Panc1 (cell line): ENCODE results near the gene EXOC6B. TPM values are rescaled to one million over a fixed set of nuclear protein-coding genes. Genes with fewer than 3 reads are reported as not detected.

Experiments used
- ATAC-seq: fragments of 200-7000 bp; cut with Tn5 transposase; 2 replicates; pipeline ENCODE4 v1.9.1; 2020; ENCODE audit warnings: mild to moderate bottlenecking, moderate library complexity
- BruUV-seq: library from RNA; stranded (reverse); fragments of 400-500 nt; replicated peaks from 2 replicates; lab custom pipeline; 2021; lab: Mats Ljungman, UMichigan
- CTCF ChIA-PET: fragments of 300-600 bp; sonication (Branson Sonifier 250); formaldehyde crosslinking; loops from one replicate; lab custom pipeline; 2022; ENCODE audit warnings: antibody characterized with exemption; lab: Charles Lee
- POLR2A ChIA-PET: fragments of 300-600 bp; sonication (Branson Sonifier 250); formaldehyde crosslinking; loops from one replicate; lab custom pipeline; 2022; ENCODE audit warnings: antibody characterized with exemption; lab: Charles Lee
- DNase-seq: peaks from one replicate; pipeline ENCODE4 v3.0.0-alpha.2; 2010; ENCODE audit warnings: low read depth, low spot score
- H3K27ac ChIP-seq: 2 replicates; pipeline ENCODE4 v1.5.1; 2011; ENCODE audit warnings: mild to moderate bottlenecking, low read length, inconsistent platforms
- H3K27me3 ChIP-seq: fragments of 200-500 bp; sonication (Bioruptor generic); 2 replicates; pipeline ENCODE4 v1.6.0; 2014; ENCODE audit warnings: low read length, inconsistent platforms; ENCODE audit not compliant: control insufficient read depth, insufficient read depth
- H3K36me3 ChIP-seq: fragments of 200-500 bp; sonication (Bioruptor generic); 2 replicates; pipeline ENCODE4 v1.5.1; 2014; ENCODE audit warnings: inconsistent platforms, mild to moderate bottlenecking, low read length, moderate library complexity; ENCODE audit not compliant: control insufficient read depth, insufficient read depth
- H3K4me1 ChIP-seq: 2 replicates; pipeline ENCODE4 v1.5.1; 2011; ENCODE audit warnings: inconsistent platforms, mild to moderate bottlenecking, low read length, moderate library complexity; ENCODE audit not compliant: control insufficient read depth, insufficient read depth
- H3K4me3 ChIP-seq, 2 experiments: 2 replicates each; pipeline ENCODE4 v1.5.1; 2011 to 2012; ENCODE audit warnings: low read depth in 2 of 2, low read length in 2 of 2, mild to moderate bottlenecking in 2 of 2, inconsistent platforms in 1 of 2, moderate library complexity in 1 of 2
- H3K9me3 ChIP-seq: fragments of 200-500 bp; sonication (Bioruptor generic); 2 replicates; pipeline ENCODE4 v1.5.1; 2014; ENCODE audit warnings: low read depth, mild to moderate bottlenecking, inconsistent platforms, low read length, moderate library complexity; ENCODE audit not compliant: control insufficient read depth, insufficient read depth
- CTCF ChIP-seq: fragments of 450-650 bp; IDR thresholded peaks from 2 replicates; pipeline ENCODE4 v1.5.1; 2017; ENCODE audit warnings: mild to moderate bottlenecking
- POLR2AphosphoS5 ChIP-seq: IDR thresholded peaks from 2 replicates; pipeline ENCODE4 v1.6.1; 2012; ENCODE audit warnings: mild to moderate bottlenecking, low read depth, low read length, moderate library complexity
- SIN3A ChIP-seq: IDR thresholded peaks from 2 replicates; pipeline ENCODE4 v1.6.1; 2012; ENCODE audit warnings: low read depth, mild to moderate bottlenecking, low read length, moderate library complexity, borderline replicate concordance; ENCODE audit not compliant: insufficient read depth
- TCF7L2 ChIP-seq: IDR thresholded peaks from 2 replicates; pipeline ENCODE4 v1.6.1; 2011; ENCODE audit warnings: mild to moderate bottlenecking, low read depth, low read length, inconsistent platforms
- in situ Hi-C: cut with HindIII; loops from 2 replicates; pipeline ENCODE4 v1.10.0; 2016; ENCODE audit warnings: low sequenced_read_pairs, low pct_unique_long_range_greater_than_20kb
- intact Hi-C: fragments of 100-400 bp; cut with micrococcal nuclease; formaldehyde crosslinking; loops from one replicate; pipeline ENCODE4 v1.10.0; 2022; ENCODE audit not compliant: unreplicated experiment
- total RNA-seq: library from RNA; stranded (reverse); gene quantifications from one replicate; pipeline ENCODE4 v1.2.1, GENCODE V29; 2021; ENCODE audit not compliant: unreplicated experiment
- TF ChIP-seq, protein P1 (sequence below), 2 experiments: IDR thresholded peaks; 2 replicates each; pipeline ENCODE4 v1.6.1; 2011 to 2012; ENCODE audit warnings: low read depth in 2 of 2, control low read depth in 1 of 2, low read length in 1 of 2, mild to moderate bottlenecking in 1 of 2, moderate library complexity in 1 of 2; ENCODE audit not compliant: insufficient read depth in 1 of 2

EXOC6B gene
- total RNA-seq, 1 experiment from 2014 or later = 23.2 TPM

DNA sequence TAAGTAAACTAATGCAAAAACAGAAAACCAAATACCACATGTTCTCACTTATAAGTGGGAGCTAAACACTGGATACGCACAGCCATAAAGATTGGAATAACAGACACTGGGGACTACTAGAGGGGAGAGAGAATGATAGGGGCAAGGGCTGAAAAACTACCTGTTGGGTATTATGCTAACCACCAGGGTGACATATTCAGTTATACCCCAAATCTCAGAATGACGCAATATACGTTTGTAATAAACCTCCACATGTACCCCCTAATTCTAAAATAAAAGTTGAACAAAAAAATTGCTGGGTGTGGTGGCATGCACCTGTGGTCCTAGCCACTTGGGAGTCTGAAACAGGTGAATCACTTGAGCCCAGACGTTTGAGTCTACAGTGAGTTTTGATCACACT is 157.2 kb downstream of the EXOC6B start:
- POLR2A ChIA-PET = no interaction called here
- DNase-seq (no peak), ATAC-seq (no peak)
- no peaks in the 10 kb centered on the region for H3K4me1 ChIP-seq
- H3K4me3 ChIP-seq = no peak overlapping the region
- no peaks in the 10 kb centered on the region for H3K27me3 ChIP-seq
- BruUV-seq = no TSS peak
- TF ChIP-seq, protein P1, sequence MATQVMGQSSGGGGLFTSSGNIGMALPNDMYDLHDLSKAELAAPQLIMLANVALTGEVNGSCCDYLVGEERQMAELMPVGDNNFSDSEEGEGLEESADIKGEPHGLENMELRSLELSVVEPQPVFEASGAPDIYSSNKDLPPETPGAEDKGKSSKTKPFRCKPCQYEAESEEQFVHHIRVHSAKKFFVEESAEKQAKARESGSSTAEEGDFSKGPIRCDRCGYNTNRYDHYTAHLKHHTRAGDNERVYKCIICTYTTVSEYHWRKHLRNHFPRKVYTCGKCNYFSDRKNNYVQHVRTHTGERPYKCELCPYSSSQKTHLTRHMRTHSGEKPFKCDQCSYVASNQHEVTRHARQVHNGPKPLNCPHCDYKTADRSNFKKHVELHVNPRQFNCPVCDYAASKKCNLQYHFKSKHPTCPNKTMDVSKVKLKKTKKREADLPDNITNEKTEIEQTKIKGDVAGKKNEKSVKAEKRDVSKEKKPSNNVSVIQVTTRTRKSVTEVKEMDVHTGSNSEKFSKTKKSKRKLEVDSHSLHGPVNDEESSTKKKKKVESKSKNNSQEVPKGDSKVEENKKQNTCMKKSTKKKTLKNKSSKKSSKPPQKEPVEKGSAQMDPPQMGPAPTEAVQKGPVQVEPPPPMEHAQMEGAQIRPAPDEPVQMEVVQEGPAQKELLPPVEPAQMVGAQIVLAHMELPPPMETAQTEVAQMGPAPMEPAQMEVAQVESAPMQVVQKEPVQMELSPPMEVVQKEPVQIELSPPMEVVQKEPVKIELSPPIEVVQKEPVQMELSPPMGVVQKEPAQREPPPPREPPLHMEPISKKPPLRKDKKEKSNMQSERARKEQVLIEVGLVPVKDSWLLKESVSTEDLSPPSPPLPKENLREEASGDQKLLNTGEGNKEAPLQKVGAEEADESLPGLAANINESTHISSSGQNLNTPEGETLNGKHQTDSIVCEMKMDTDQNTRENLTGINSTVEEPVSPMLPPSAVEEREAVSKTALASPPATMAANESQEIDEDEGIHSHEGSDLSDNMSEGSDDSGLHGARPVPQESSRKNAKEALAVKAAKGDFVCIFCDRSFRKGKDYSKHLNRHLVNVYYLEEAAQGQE (IDR thresholded peaks at IDR 0.05; ENCODE audit: insufficient read depth in 1 of 2, low read depth in 2 of 2, low read length in 1 of 2) = no peak
- no peak for TF ChIP-seq POLR2AphosphoS5
- no peak for TF ChIP-seq CTCF
- no peak for TF ChIP-seq SIN3A
- H3K36me3 ChIP-seq = no peaks in the 10 kb centered on the region
- CTCF ChIA-PET = no interaction called here
- in situ Hi-C loops (no loop called here), intact Hi-C loops (no loop called here)
- H3K9me3 ChIP-seq = no peaks in the 10 kb centered on the region; the same call in 1 of the 2 replicates
- no peak overlapping the region for H3K27ac ChIP-seq

- Histone ChIP-seq H3K27me3 (no peaks in the 10 kb centered on the region), H3K9me3 (no peaks in the 10 kb centered on the region; the same call in 1 of the 2 replicates), H3K27ac (no peak overlapping the region), H3K4me3 (no peak overlapping the region), H3K4me1 (no peaks in the 10 kb centered on the region), H3K36me3 (no peaks in the 10 kb centered on the region)
- no TSS peak for BruUV-seq
- in situ Hi-C loops = no loop called here
- TF ChIP-seq POLR2AphosphoS5 (no peak), CTCF (no peak), SIN3A (no peak), TCF7L2 (no peak)
- TF ChIP-seq, protein P1 (IDR thresholded peaks at IDR 0.05; ENCODE audit: insufficient read depth in 1 of 2, low read depth in 2 of 2, low read length in 1 of 2) = no peak
- DNase-seq (no peak), ATAC-seq (no peak)
- POLR2A ChIA-PET = no interaction called here
- intact Hi-C loops = no loop called here
- CTCF ChIA-PET = no interaction called here
Measured at GRCh38 chr2:72665448-72665847, 160.4 kb downstream of the EXOC6B start.
